SU-DHL-6 (cell line): ENCODE measurements around the gene CEP85.

Source experiments
- EZH2phosphoT487 ChIP-seq: fragments of 200-600 bp; sonication (generic), shearing (Covaris generic); conservative IDR thresholded peaks from 2 replicates; pipeline ENCODE4 v1.6.1; 2018; ENCODE audit warnings: mild to moderate bottlenecking, antibody characterized with exemption, low read length, moderate library complexity, mixed read lengths
- TF ChIP-seq, protein P1 (sequence below): fragments of 200-600 bp; sonication (generic); IDR thresholded peaks from one replicate; pipeline ENCODE4 v1.5.1; 2017; ENCODE audit warnings: antibody characterized with exemption, mild to moderate bottlenecking, low read length, moderate library complexity; ENCODE audit not compliant: insufficient read depth, poor library complexity, severe bottlenecking

DNA sequence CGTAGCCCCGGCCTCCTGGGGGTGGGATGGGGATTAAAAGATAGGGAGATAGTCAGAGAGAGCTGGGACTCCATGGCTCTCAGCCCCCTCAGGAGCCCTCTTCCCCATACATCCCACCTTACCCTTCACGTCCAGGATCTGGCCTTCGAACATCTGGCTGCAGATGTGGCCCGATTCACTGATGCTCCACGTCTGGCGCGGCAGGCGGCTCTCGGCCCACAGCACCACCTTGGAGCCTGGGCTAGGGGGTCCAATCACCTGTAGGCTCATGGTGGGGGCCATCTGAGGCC is 88.0 kb downstream of the CEP85 start:
- TF ChIP-seq, protein P1, sequence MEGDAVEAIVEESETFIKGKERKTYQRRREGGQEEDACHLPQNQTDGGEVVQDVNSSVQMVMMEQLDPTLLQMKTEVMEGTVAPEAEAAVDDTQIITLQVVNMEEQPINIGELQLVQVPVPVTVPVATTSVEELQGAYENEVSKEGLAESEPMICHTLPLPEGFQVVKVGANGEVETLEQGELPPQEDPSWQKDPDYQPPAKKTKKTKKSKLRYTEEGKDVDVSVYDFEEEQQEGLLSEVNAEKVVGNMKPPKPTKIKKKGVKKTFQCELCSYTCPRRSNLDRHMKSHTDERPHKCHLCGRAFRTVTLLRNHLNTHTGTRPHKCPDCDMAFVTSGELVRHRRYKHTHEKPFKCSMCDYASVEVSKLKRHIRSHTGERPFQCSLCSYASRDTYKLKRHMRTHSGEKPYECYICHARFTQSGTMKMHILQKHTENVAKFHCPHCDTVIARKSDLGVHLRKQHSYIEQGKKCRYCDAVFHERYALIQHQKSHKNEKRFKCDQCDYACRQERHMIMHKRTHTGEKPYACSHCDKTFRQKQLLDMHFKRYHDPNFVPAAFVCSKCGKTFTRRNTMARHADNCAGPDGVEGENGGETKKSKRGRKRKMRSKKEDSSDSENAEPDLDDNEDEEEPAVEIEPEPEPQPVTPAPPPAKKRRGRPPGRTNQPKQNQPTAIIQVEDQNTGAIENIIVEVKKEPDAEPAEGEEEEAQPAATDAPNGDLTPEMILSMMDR: no peak
- no peak for TF ChIP-seq EZH2phosphoT487
